Measurements from ENCODE around the gene ZNF43.
A peak's percentile ranks its signal among the peaks of the same experiment; 100 is the strongest.
"Not testable (repeated sequence)": the region's sequence is repeated elsewhere in the genome, so short reads cannot be mapped to it uniquely, and the experiment has no call there.

Gene ZNF43

GRCh38 chr19:21835810-21836444 is at the start of gene ZNF43:
Gene ZNF43, minus strand, starts transcription at chr19:21836182. Its CDS starts 144 bp downstream, at chr19:21836038.
- peak; percentile 86 to 91 (median 89) for DNase-seq (ENCODE audit: low read depth in 3 of 3)

GRCh38 chr19:21885516-21885915 is 49.5 kb upstream of the ZNF43 start:
- not testable (repeated sequence) for DNase-seq (ENCODE audit: low read depth in 3 of 3)

DNA sequence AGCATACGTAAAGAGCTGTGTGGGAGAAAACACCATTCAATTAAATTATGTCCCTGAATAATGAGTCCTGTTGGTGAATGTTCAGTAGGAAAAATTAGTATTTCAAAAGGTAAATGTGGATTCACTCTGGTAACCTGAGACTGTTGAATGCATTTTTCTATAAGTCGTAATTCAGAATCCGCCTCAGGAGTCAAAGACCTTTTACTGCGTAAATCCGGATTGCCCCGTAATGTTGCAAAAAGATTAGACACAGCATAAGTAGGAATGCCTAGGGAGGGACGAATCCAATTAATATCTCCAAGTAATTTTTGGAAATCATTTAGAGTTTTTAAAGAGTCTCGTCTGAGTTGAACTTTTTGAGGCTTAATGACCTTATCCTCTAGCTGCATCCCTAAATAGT is 48.8 kb upstream of the ZNF43 start:
- not testable (repeated sequence) for DNase-seq (ENCODE audit: low read depth in 3 of 3)

DNA sequence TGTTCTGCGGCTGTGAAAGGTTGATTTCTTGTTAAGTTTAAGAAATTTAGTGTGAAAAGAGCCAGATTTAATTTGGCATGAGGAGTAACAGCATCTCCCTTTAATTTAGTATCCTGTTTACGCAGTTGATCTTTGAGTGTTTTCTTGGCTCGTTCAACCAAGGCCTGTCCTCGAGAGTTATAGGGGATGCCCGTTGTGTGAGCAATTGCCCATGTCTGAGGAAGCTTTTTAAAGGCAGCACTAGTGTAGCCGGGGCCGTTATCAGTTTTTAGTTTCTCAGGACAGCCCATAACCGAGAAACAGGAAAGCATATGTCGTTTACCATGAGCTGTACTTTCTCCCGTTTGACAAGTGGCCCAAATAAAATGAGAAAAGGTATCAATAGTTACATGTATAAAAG is 47.5 kb upstream of the ZNF43 start:
- no peak for DNase-seq (ENCODE audit: low read depth in 3 of 3)

DNA sequence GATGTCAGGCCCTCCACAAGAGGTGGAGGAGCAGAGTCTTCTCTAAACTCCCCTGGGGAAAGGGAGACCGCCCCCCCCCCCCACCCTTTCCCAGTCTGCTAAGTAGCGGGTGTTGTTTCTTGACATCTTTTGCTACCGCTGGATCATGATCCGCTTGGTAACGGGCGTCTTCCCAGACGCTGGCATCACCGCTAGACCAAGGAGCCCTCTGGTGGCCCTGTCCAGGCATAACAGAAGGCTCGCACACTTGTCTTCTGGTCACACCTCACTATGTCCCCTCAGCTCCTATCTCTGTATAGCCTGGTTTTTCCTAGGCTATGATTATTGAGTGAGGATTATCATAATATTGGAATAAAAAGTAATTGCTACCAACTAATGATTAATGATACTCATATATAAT is 44.8 kb upstream of the ZNF43 start:
- DNase-seq (ENCODE audit: low read depth in 3 of 3) = not testable (repeated sequence)

DNA sequence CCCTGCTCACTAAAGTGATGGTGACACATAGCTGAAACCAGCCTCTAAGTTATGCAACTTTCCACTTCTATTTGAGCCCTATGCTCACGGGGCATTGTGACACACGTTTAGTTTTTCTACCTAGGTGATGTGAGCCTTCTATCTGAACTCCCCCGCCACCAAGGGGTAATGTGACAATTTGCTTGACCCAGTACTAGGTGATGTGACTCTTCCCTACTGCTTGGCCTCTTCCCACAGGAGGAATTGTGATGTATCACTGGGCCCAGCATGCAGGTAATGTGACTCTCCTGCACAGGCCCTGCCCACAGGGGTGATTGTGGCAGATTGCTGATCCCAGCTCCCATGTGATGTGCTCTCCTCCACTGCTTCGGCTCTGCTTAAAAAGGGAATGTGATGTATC is 42.7 kb upstream of the ZNF43 start:
- no peak for DNase-seq (ENCODE audit: low read depth in 3 of 3)

DNA sequence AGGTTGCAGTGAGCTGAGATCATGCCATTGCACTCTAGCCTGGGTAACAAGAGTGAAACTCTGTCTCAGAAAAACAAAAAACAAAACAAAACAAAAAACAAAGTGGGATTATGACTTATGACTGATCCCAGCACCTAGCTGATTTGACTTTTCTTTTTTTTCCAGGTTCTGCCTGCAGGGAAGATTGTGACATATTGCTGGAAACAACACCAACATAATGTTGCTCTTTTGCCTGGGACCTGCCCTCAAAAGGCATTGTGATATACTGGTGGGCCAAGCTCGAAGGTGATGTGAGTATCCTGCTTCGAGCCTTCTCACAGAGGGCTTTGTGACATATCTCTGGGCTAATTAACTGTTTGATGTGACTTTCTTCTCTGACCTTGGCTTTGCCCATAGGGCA is 42.0 kb upstream of the ZNF43 start:
- DNase-seq (ENCODE audit: low read depth in 3 of 3) = no peak

- not testable (repeated sequence) for DNase-seq (ENCODE audit: low read depth in 3 of 3)
Observed at GRCh38 chr19:21876608-21877007, 40.6 kb upstream of the ZNF43 start.

- no peak for DNase-seq (ENCODE audit: low read depth in 3 of 3)
Observed at GRCh38 chr19:21856773-21857514, 21.0 kb upstream of the ZNF43 start.

DNA sequence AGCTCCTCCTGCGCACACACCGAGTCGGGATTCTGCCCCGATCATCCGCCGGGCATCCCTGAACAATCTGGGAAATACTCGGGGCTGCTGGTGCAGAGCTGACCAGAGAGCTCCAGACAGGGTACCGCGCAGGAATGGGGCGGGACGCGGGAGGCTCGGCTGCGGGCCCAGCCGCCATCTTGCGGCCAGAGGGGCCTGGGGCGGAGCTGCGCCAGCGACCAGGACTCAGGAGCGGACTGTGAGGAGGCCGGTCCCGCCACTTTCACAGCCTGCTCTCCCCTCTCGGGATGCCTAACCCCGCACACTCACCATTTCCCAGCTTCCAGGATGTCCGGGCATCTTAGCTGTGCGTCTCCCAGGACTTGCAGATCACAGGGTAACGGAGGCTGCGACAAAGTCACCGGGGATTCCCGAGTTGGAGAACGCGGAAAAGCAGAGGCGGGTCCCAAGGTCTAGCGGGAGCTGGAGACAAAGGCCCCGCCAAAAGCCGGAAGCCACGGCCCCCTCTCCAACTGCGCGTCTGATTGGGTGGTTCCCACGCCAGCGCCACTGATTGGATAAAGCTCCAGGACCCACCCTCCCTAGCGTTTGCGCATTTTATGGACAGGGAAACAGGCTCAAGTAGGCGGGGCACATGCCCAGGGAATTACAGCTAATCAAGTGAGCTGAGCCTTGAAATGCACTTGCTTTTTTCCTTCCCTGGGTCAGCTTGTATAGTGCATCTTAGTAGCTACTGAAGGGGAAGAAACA is 15.8 kb upstream of the ZNF43 start:
- peak; percentile 79 to 90 (median 82) for DNase-seq (ENCODE audit: low read depth in 3 of 3)

DNA sequence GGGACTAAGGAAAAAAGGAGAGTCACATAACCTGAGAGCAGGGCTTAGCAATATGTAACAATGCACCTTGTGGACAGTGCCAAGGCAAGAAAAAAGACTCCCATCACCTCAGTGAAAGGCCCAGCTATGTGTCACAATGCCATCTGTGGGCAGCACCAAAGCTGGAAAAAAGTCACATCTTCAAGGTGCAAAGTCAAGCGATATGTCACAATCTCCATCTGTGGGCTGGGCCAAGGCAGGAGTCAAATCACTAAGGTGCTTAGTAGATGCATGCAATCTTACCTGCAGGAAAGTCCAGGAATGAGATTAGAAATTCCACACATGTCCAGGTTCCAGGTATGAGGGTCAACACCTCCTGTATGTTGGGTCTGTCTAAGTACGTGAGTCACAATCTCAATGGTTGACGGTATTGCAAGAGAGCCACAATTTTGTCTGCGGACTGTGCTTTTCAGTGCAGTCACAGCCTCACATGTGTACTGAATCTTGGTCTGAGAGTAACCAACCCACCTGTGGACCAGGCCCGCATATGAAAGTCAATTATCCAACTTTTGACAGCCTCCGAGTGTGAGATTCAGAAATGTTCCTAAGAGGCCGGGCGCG is 14.8 kb upstream of the ZNF43 start:
- DNase-seq (ENCODE audit: low read depth in 3 of 3) = peak in 1 of 3 donors; percentile 9

GRCh38 chr19:21848706-21849105 is 12.7 kb upstream of the ZNF43 start:
- DNase-seq (ENCODE audit: low read depth in 3 of 3) = no peak

DNA sequence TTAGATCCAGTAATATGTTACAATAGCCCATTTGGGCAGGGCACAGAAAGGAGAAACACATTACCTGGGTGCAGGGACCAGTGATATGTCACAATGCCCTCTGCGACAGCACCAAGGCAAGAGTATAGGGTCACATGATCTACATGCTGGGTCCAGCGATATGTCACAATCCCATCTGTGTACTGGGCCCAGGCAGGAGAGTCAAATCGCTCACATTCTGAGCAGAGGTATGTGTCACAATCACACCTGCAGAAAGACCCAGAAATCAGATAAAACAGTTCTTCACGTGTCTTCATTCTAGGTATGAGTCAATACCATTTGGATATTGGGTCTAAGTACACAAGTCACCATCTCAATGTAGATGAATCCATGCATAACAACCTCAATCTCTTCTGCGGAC is 7.1 kb upstream of the ZNF43 start:
- no peak for DNase-seq (ENCODE audit: low read depth in 3 of 3)

DNA sequence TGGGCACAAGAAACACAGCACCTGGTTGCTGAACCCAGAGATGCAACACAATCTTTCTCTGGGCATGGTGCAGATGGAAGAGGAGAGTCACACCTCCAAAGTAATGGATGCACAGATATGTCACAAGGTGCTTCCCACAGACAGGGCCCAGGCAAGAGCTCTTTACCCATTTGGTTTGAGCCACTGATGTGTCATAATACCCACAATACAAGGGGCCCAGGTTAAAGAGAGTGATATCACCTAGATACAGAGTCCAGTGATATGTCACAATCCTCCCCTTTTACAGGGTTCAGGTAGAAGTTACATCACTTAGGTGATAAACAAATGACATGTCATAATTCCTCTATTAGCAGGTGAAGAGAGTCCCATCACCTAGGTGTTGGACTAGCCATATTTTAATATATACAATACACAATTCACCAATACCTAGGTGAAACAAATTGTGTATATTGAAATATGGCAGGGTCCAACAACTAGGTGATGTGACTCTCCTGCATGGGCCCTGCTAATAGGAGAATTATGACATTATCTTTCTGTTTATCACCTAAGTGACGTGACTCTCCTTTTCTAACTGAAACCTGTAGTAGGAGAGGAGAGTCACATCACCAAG is 5.6 kb upstream of the ZNF43 start:
- no peak for DNase-seq (ENCODE audit: low read depth in 3 of 3)

GRCh38 chr19:21841081-21841480 is 5.1 kb upstream of the ZNF43 start:
- no peak for DNase-seq (ENCODE audit: low read depth in 3 of 3)

DNA sequence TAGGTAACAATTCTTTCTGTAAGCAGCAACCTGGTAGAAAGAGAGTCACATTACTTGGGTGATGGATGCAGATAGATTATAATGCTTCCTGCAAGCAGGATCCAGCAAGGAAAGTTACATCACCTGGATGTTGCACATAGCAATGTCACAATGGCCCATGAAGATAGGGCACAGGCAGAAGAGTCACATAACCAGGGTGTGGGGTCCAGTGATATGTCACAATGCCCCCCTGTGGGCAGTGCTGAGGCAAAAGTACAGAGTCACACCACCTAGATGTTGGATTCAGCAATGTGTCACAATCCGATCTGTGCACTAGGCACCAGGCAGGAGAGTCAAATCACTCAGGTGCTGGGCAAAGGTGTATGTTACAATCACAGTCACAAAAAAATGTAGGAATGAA is 4.0 kb upstream of the ZNF43 start:
- no peak for DNase-seq (ENCODE audit: low read depth in 3 of 3)

- DNase-seq (ENCODE audit: low read depth in 3 of 3) = no peak
Observed at GRCh38 chr19:21838646-21839045, 2.7 kb upstream of the ZNF43 start.

GRCh38 chr19:21835429-21835809 is 563 bp downstream of the ZNF43 start:
- peak in 1 of 3 donors; percentile 3 for DNase-seq (ENCODE audit: low read depth in 3 of 3)

DNA sequence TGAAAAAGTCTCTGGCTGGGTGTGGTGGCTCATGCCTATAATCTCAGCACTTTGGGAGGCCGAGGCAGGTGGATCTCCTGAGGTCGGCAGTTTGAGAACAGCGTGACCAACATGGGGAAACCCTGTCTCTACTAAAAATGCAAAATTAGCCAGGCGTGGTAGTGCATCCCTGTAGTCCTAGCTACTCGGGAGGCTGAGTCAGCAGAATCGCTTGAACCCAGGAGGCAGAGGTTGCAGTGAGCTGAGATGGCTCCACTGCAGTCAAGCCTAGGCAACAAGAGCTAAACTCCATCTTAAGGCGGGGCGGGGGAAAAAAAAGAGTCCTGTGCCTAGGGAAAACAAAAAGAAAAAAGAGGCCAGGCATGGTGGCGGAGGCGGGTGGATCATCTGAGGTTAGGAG is 2.2 kb downstream of the ZNF43 start:
- no peak for DNase-seq (ENCODE audit: low read depth in 3 of 3)

- DNase-seq (ENCODE audit: low read depth in 3 of 3) = no peak
Observed at GRCh38 chr19:21824679-21825078, 11.3 kb downstream of the ZNF43 start.

DNA sequence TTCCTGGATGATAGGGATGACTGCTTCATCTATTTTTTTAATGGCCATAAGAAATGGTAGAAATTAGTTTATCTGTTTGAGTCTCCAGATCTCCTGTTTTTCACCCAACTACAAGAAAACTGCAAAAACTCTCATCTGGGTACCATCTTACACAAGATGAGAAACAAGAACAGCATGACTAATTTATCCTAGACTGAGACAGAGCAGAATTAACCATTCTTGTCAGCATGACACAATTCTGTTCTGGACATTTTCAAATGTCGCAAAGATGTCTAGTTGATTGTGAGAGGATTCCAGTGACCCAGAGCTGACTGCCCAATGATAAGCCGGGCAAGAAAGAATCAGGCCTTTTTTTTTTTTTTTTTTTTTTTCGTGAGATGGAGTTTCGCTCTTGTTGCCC is 12.8 kb downstream of the ZNF43 start:
- no peak for DNase-seq (ENCODE audit: low read depth in 3 of 3)

DNA sequence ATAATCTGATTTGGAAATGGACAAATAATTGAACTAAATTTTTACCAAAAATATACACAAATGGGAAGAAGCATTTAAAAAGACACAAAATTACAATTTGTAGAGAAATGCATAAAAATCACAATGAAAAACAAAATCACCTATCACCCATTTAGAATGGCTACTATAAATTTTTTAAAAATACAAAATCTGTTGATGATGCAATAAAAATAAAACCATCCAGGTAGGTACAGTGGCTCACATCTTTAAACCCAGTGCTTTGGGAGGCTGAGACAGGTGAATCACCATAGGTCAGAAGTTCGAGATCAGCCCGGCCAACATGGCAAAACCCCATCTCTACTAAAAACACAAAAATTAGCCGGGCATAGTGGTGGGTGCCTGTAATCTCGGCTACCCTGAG is 23.5 kb downstream of the ZNF43 start:
- DNase-seq (ENCODE audit: low read depth in 3 of 3) = no peak
